SK-N-MC (cell line): ENCODE data around the gene DNAJC7.

ENCODE experiments used
- EZH2 ChIP-seq: fragments of 200-600 bp; sonication (generic); IDR thresholded peaks from one replicate; pipeline ENCODE4 v1.6.1; 2017; ENCODE audit warnings: antibody characterized with exemption
- POLR2AphosphoS5 ChIP-seq: IDR thresholded peaks from 2 replicates; pipeline ENCODE4 v1.6.1; 2012; ENCODE audit warnings: mild to moderate bottlenecking, low read depth, low read length, borderline replicate concordance

DNA sequence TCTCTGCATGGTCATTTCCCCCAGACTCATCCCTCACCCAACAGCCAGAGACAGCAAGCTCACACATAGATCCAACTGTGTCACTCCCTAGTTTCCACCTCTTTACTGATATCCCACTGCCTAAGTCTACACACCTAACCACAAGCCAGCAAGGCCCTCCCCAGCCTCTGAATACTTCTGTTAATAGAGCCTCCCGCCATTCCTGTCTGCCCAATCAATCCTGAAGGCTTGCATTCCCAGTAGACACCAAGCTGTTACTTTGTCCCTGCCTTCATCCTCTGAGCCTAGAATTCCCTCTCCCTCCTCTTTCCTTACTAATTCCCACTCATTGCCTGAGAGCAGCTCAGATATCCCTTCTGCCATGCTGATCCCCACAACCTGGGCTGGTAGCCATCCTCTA is 28.5 kb upstream of the DNAJC7 start:
- TF ChIP-seq EZH2, result no peak
- TF ChIP-seq POLR2AphosphoS5, result no peak
